ENCODE results near the gene KRT39. TPM values are rescaled to one million over a fixed set of nuclear protein-coding genes. Genes with fewer than 3 reads are reported as not detected.

Gene KRT39
- total RNA-seq, 1 donor from 2014 or later, result not detected

DNA sequence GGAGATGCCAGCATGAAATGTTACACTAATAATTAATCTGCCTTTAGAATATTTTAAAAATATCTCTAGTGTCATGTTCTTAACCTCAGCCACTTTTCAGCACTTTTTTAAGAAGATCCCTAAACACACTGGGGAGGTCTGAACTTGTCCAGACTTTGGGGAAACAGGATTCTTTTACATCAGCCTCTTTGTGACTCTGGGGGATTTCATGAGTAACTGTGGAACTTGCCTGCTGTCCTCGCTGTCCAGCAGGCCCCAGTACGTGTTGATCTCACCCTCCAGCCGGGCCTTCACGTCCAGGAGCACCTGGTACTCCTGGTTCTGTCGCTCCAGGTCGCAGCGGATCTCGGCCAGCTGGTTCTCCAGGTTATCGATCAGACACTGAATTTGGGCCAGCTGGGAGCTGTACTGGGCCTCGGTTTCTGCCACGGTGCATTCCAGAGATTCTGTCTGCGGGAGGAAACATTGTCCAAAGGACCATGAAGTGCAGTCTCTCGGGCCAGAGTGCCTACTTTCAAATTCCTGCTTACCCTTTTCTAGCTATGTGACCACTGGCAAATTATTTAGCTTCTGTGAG is 11.9 kb upstream of the KRT39 start:
- peaks cover 3% of the 10 kb centered on the region for H3K27me3 Mint-ChIP-seq (ENCODE audit: unreplicated experiment)
- peaks cover 9% of the 10 kb centered on the region for H3K4me1 Mint-ChIP-seq (ENCODE audit: low read depth, unreplicated experiment)
- no peaks in the 10 kb centered on the region for H3K36me3 Mint-ChIP-seq (ENCODE audit: unreplicated experiment)
- peaks cover 3% of the 10 kb centered on the region for H3K9me3 Mint-ChIP-seq (ENCODE audit: unreplicated experiment)
- H3K4me3 Mint-ChIP-seq (ENCODE audit: unreplicated experiment), result no peak overlapping the region
- no peak for DNase-seq
- TF ChIP-seq, protein P1, sequence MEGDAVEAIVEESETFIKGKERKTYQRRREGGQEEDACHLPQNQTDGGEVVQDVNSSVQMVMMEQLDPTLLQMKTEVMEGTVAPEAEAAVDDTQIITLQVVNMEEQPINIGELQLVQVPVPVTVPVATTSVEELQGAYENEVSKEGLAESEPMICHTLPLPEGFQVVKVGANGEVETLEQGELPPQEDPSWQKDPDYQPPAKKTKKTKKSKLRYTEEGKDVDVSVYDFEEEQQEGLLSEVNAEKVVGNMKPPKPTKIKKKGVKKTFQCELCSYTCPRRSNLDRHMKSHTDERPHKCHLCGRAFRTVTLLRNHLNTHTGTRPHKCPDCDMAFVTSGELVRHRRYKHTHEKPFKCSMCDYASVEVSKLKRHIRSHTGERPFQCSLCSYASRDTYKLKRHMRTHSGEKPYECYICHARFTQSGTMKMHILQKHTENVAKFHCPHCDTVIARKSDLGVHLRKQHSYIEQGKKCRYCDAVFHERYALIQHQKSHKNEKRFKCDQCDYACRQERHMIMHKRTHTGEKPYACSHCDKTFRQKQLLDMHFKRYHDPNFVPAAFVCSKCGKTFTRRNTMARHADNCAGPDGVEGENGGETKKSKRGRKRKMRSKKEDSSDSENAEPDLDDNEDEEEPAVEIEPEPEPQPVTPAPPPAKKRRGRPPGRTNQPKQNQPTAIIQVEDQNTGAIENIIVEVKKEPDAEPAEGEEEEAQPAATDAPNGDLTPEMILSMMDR (IDR thresholded peaks at IDR 0.05; ENCODE audit: partially characterized antibody, unreplicated experiment), result no peak
- no peak overlapping the region for H3K27ac Mint-ChIP-seq (ENCODE audit: unreplicated experiment)

- no peak overlapping the region for H3K4me3 Mint-ChIP-seq (ENCODE audit: unreplicated experiment)
- no peak overlapping the region for H3K27ac Mint-ChIP-seq (ENCODE audit: unreplicated experiment)
- TF ChIP-seq, protein P1 (IDR thresholded peaks at IDR 0.05; ENCODE audit: partially characterized antibody, unreplicated experiment), result no peak
- DNase-seq, result no peak
- peaks cover 4% of the 10 kb centered on the region for H3K4me1 Mint-ChIP-seq (ENCODE audit: low read depth, unreplicated experiment)
- peaks cover 3% of the 10 kb centered on the region for H3K9me3 Mint-ChIP-seq (ENCODE audit: unreplicated experiment)
- peaks cover 3% of the 10 kb centered on the region for H3K27me3 Mint-ChIP-seq (ENCODE audit: unreplicated experiment)
- no peaks in the 10 kb centered on the region for H3K36me3 Mint-ChIP-seq (ENCODE audit: unreplicated experiment)
These were observed 8.8 kb upstream of the KRT39 start for GRCh38 chr17:40975516-40975915.

GRCh38 chr17:40974366-40974765 is 7.6 kb upstream of the KRT39 start:
- H3K4me3 Mint-ChIP-seq (ENCODE audit: unreplicated experiment), result no peak overlapping the region
- H3K9me3 Mint-ChIP-seq (ENCODE audit: unreplicated experiment), result peaks cover 3% of the 10 kb centered on the region
- H3K27ac Mint-ChIP-seq (ENCODE audit: unreplicated experiment), result no peak overlapping the region
- no peaks in the 10 kb centered on the region for H3K4me1 Mint-ChIP-seq (ENCODE audit: low read depth, unreplicated experiment)
- H3K27me3 Mint-ChIP-seq (ENCODE audit: unreplicated experiment), result peaks cover 3% of the 10 kb centered on the region
- H3K36me3 Mint-ChIP-seq (ENCODE audit: unreplicated experiment), result no peaks in the 10 kb centered on the region
- TF ChIP-seq, protein P1 (IDR thresholded peaks at IDR 0.05; ENCODE audit: partially characterized antibody, unreplicated experiment), result no peak
- no peak for DNase-seq

DNA sequence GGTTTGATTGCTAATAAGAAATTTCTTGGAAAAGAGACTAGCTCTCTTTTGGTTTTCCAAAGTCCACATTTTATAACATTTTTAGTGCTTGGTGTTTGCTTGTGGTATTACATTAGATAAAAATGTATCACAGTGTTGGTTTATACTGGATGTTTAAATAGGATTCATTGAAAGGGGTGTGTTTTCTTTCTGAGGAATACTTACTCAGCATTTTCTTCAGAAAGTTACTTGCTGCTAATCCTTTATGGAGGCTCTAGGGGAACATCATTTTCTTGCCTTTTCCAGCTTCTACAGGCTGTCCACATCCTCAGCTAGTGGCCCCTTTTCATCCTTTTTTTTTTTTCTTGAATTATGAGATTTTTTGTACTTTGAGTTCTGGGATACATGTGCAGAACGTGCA is 834 bp upstream of the KRT39 start:
- H3K36me3 Mint-ChIP-seq (ENCODE audit: unreplicated experiment), result no peaks in the 10 kb centered on the region
- H3K27me3 Mint-ChIP-seq (ENCODE audit: unreplicated experiment), result no peaks in the 10 kb centered on the region
- no peaks in the 10 kb centered on the region for H3K4me1 Mint-ChIP-seq (ENCODE audit: low read depth, unreplicated experiment)
- H3K27ac Mint-ChIP-seq (ENCODE audit: unreplicated experiment), result no peak overlapping the region
- no peak overlapping the region for H3K4me3 Mint-ChIP-seq (ENCODE audit: unreplicated experiment)
- no peaks in the 10 kb centered on the region for H3K9me3 Mint-ChIP-seq (ENCODE audit: unreplicated experiment)
- no peak for DNase-seq
- TF ChIP-seq, protein P1 (IDR thresholded peaks at IDR 0.05; ENCODE audit: partially characterized antibody, unreplicated experiment), result no peak

DNA sequence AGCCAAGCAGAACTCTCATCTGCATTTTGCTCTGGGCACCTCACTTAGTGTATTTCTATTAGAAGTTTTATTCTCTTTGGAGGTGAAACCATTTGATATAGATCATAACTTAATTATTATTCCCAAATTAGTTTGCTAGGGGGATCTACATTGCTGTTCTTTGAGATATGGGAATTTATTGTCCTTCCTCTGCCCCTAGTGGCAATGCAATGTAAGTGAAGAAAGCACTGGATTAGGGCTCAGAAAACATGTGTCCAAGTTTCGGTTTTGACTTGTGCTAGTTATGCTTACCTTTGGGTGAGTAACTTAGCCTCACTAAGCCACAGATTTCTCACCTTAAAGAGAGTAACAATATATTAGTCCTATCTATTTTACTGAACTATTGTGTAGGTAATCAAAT is 2.9 kb downstream of the KRT39 start:
- TF ChIP-seq, protein P1 (IDR thresholded peaks at IDR 0.05; ENCODE audit: partially characterized antibody, unreplicated experiment), result peak; percentile 79
- Mint-ChIP-seq H3K36me3 (ENCODE audit: unreplicated experiment) (no peaks in the 10 kb centered on the region), H3K9me3 (ENCODE audit: unreplicated experiment) (no peaks in the 10 kb centered on the region), H3K4me1 (ENCODE audit: low read depth, unreplicated experiment) (no peaks in the 10 kb centered on the region), H3K27me3 (ENCODE audit: unreplicated experiment) (no peaks in the 10 kb centered on the region), H3K27ac (ENCODE audit: unreplicated experiment) (no peak overlapping the region), H3K4me3 (ENCODE audit: unreplicated experiment) (no peak overlapping the region)
- DNase-seq, result no peak

All from glutamatergic neuron (in vitro differentiated cells).